IMR-90 (cell line): ENCODE measurements around the gene GALNT5.

Experiments used
- BHLHE40 ChIP-seq: fragments of 150-350 bp; IDR thresholded peaks from 2 replicates; pipeline ENCODE4 v1.6.1; 2016; ENCODE audit warnings: mild to moderate bottlenecking, low read depth, low read length
- CEBPB ChIP-seq: IDR thresholded peaks from 2 replicates; pipeline ENCODE4 v1.6.1; 2012; ENCODE audit warnings: low read depth, low read length, improper control_type of control experiment
- FOS ChIP-seq: fragments of 150-350 bp; IDR thresholded peaks from 2 replicates; pipeline ENCODE4 v1.6.1; 2016; ENCODE audit warnings: low read depth, low read length
- MAZ ChIP-seq: IDR thresholded peaks from 2 replicates; pipeline ENCODE4 v1.6.1; 2012; ENCODE audit warnings: low read depth, mild to moderate bottlenecking, low read length, improper control_type of control experiment, moderate library complexity, borderline replicate concordance
- MXI1 ChIP-seq: IDR thresholded peaks from 2 replicates; pipeline ENCODE4 v1.6.1; 2012; ENCODE audit warnings: low read depth, mild to moderate bottlenecking, low read length, moderate library complexity, borderline replicate concordance
- POLR2A ChIP-seq: IDR thresholded peaks from 2 replicates; pipeline ENCODE4 v1.6.1; 2012; ENCODE audit warnings: mild to moderate bottlenecking, low read depth, low read length
- RAD21 ChIP-seq: IDR thresholded peaks from 2 replicates; pipeline ENCODE4 v1.6.1; 2012; ENCODE audit warnings: low read length, improper control_type of control experiment
- RCOR1 ChIP-seq: IDR thresholded peaks from 2 replicates; pipeline ENCODE4 v1.6.1; 2012; ENCODE audit warnings: mild to moderate bottlenecking, low read length, improper control_type of control experiment; ENCODE audit not compliant: insufficient replicate concordance
- RFX5 ChIP-seq: IDR thresholded peaks from 2 replicates; pipeline ENCODE4 v1.8.0; 2012; ENCODE audit warnings: low read depth, mild to moderate bottlenecking, low read length, moderate library complexity
- SMC3 ChIP-seq: fragments of 150-350 bp; IDR thresholded peaks from 2 replicates; pipeline ENCODE4 v1.6.1; 2016; ENCODE audit warnings: low read depth, mild to moderate bottlenecking, antibody characterized with exemption, low read length, moderate library complexity
- TF ChIP-seq, protein P1 (sequence below): conservative IDR thresholded peaks from 2 replicates; pipeline ENCODE4 v1.5.1; 2012; ENCODE audit warnings: mild to moderate bottlenecking, low read depth, low read length, improper control_type of control experiment

DNA sequence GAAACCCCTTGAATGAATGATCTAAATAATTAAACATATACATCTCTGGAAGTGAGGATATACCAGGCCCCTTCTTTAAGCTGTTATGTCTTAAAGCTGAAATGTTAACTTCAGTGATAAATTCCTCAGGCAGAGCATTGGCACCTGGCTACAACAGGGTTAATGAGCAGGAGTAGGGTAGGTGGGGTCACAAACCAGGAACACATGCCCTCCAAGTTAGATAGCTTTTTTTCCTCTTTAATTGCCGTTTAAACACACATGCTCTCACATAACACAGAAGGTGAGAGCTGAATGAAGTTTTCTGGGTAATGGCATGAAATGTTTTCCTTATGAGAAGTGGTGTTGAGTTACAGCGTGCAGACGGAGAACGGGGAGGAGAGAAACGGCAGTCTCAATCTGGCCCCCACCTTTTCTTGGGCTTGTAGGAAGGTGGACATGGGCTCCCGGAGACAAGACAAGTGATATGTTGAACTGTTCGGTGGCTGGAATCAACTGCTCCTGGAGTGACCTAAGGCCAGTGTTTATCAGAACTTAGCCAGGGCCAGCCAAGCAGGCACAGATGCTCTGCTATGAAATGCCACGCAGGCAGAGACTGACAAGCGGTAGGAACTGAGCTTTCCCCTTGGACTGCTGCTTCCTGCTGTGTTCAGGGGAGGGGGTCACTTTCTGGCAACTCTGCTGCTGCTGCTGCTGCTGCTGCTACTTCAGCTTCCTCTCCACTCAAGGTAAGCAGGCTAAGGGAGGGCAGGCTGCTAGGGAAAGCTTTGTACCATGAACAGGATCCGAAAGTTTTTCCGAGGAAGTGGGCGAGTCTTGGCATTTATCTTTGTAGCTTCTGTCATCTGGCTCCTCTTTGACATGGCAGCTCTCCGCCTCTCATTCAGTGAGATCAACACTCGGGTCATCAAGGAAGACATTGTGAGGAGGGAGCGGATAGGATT is at the start of gene GALNT5:
- TF ChIP-seq, protein P1, sequence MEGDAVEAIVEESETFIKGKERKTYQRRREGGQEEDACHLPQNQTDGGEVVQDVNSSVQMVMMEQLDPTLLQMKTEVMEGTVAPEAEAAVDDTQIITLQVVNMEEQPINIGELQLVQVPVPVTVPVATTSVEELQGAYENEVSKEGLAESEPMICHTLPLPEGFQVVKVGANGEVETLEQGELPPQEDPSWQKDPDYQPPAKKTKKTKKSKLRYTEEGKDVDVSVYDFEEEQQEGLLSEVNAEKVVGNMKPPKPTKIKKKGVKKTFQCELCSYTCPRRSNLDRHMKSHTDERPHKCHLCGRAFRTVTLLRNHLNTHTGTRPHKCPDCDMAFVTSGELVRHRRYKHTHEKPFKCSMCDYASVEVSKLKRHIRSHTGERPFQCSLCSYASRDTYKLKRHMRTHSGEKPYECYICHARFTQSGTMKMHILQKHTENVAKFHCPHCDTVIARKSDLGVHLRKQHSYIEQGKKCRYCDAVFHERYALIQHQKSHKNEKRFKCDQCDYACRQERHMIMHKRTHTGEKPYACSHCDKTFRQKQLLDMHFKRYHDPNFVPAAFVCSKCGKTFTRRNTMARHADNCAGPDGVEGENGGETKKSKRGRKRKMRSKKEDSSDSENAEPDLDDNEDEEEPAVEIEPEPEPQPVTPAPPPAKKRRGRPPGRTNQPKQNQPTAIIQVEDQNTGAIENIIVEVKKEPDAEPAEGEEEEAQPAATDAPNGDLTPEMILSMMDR, result no peak
- TF ChIP-seq POLR2A (peak; percentile 42; the same call in 1 of the 2 replicates), MXI1 (peak; percentile 34; the same call in 1 of the 2 replicates), SMC3 (no peak), BHLHE40 (no peak), RAD21 (no peak), CEBPB (no peak), RFX5 (no peak), MAZ (peak; percentile 95), FOS (no peak), RCOR1 (no peak)
